AG09309 (cell line): ENCODE measurements around the gene LRRC63.

ENCODE experiments used
- DNase-seq: peaks from one replicate; pipeline ENCODE4 v3.0.0-alpha.2; 2010; ENCODE audit warnings: low read depth
- H3K4me3 ChIP-seq: 2 replicates; pipeline ENCODE4 v1.5.1; 2011; ENCODE audit warnings: mild to moderate bottlenecking, low read depth, low read length, moderate library complexity; ENCODE audit not compliant: control insufficient read depth
- TF ChIP-seq, protein P1 (sequence below): IDR thresholded peaks from 2 replicates; pipeline ENCODE4 v1.5.1; 2011; ENCODE audit warnings: mild to moderate bottlenecking, low read depth, low read length, inconsistent platforms; ENCODE audit not compliant: insufficient read depth, control insufficient read depth; ENCODE audit errors: missing control alignments

The LRRC63 gene

DNA sequence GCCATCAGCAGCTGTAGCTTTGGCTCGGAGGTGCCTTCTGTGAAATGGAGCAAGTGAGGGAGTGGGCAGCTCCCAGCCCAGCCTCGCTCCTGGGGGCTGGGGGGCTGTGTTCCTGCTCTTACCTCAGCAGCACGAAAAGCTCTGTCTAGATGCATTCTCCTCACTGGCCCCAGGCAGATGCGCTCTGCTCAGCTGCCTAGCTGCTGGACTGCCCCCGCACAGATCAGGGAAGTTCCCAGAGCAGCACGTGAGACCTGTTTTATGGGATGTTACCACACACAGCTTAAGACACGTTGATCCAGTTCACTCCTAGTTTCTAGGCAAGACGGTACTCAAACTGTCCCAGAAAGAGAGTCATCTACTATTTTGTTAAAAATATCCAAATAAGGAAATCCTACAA, 43.4 kb upstream of the LRRC63 start:
- H3K4me3 ChIP-seq: no peak overlapping the region
- TF ChIP-seq, protein P1, sequence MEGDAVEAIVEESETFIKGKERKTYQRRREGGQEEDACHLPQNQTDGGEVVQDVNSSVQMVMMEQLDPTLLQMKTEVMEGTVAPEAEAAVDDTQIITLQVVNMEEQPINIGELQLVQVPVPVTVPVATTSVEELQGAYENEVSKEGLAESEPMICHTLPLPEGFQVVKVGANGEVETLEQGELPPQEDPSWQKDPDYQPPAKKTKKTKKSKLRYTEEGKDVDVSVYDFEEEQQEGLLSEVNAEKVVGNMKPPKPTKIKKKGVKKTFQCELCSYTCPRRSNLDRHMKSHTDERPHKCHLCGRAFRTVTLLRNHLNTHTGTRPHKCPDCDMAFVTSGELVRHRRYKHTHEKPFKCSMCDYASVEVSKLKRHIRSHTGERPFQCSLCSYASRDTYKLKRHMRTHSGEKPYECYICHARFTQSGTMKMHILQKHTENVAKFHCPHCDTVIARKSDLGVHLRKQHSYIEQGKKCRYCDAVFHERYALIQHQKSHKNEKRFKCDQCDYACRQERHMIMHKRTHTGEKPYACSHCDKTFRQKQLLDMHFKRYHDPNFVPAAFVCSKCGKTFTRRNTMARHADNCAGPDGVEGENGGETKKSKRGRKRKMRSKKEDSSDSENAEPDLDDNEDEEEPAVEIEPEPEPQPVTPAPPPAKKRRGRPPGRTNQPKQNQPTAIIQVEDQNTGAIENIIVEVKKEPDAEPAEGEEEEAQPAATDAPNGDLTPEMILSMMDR: no peak
- DNase-seq: no peak

DNA sequence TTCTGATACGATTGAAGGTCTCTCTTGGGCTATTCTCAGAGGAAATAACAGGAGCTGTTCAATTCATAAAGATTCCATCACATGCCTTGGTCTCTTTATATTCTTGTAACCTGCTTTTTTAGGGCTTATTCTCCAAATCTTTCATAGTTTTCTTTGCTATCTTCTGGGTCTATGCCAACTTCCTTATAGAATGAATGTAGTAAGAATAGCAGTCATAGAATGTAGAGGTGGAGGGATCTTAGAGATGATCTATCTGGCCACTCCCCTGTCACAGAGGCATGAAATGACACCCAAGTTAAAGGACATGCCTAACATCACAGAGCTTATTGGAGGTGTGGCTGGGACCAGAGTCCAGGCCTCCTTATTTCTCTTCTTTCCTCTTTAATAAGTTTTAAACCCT, 42.9 kb upstream of the LRRC63 start:
- no peak for DNase-seq
- H3K4me3 ChIP-seq: no peak overlapping the region
- TF ChIP-seq, protein P1: no peak

DNA sequence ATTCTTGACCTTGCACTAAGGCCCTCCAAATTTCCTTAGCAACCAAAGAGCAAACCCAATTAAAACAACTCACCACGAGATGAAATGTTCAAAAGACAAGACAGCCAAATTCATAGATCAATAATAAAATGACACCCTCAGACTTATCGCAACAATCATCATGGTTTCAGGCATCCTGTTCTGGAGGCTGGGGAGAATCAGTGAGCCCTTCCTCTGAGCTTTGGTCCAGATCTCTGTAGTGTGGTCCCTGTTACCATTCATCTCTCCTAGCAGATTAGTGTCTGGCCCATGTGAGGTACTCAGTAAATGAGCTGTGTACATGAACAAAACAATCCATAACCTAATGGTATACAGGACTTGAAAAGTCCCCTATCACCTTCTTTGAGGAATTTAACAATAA, 42.0 kb upstream of the LRRC63 start:
- no peak for DNase-seq
- TF ChIP-seq, protein P1: no peak

DNA sequence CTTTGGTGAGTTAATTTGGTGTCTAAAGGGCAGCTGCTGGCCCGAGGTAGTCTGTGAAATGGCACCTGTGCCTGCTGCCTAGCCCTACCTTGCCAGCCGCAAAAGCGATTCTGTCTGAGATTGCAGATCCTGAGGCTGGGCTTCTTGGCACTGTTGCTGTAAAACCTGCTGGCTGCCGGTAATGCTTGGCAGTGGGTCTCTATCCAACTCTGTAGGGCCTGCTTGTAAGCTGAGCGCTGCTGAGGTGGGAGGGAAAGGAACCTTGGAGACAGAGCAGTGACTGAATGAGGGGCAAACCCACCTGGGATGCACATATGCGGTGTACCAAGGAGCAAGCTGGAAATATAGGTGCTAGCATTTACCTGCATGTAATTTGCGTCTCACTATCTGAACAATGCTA, 41.5 kb upstream of the LRRC63 start:
- H3K4me3 ChIP-seq: no peak overlapping the region
- DNase-seq: no peak
- TF ChIP-seq, protein P1: no peak

More for the DNA sequence above, 42.0 kb upstream of the LRRC63 start:
- H3K4me3 ChIP-seq: no peak overlapping the region

DNA sequence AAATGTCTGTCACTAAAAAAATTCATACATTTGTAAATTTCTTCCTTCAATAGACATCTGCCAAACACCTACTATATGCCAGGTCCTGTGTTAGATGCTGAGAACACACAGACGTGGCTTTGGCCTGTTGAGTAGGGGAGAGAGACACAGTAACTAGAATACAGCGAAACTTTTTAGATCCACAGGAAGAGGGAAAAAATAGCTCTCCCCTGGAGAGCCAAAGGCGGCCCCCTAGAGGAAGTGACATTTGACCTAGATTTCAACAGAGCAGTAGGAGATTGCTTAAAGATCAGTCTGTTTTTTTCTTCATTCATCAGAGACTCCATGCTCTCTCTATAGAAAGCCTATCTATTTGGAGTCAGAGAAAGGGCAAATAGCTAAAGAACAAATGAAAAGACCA, 41.0 kb upstream of the LRRC63 start:
- TF ChIP-seq, protein P1: no peak
- H3K4me3 ChIP-seq: no peak overlapping the region
- DNase-seq: no peak

DNA sequence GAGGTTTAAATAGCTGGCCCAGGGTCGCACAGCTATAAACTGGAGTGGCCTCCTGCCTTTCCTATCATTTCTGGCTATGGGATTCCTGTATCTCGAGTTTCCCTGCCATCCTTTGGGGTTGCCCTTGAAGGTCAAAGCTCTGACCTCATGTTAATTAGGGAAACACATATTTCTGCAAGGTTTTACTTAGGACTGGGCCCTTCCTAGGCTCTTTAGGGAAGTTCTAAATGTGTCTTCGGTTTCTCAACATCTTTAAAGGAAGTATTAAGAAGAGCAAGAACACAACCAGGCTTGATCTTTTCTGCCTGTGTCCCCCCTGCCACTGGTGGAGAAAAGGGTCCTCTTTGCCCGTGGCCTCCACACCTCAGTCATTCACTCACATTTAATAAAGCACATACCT, 40.5 kb upstream of the LRRC63 start:
- DNase-seq: no peak
- TF ChIP-seq, protein P1: no peak
- H3K4me3 ChIP-seq: no peak overlapping the region

DNA sequence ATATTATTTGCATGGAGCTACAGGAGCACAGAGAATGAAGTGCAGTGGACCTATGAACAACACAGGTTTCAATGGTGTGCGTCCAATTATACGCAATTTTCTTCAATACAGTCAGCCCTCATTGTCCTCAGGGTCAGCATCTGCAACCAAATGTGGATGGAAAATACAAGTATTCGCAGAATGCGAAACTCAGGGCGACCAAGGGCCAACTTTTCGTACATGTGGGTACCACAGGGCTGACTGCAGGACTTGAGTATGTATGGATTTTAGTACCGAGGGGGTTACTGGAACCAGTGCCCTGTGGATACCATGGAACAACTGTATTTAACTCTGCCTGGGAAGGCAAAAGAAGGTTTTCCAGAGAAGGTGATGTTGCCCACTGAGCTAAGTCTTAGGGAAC, 40.0 kb upstream of the LRRC63 start:
- DNase-seq: no peak
- TF ChIP-seq, protein P1: no peak
- no peak overlapping the region for H3K4me3 ChIP-seq
